ENCODE data around the gene SNX20.

The SNX20 gene

DNA sequence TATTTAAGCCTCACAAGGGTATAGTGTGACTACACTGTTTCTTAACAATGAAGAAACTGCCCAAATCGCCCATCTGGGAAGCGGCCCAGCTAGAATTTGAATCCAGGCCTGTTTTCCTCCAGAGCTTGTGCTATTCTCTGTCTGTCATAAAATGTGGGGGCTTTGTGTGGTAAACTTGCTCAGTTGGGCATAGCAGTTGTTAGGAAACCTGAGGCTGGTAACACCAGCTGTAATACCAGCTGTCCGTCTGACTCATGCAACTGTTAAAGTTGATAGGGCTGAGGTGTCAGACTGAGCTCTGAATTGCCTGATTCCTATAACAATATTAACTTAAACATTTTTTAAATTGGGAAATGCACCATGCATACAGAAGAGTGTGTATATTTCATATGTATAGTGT lies 21.6 kb upstream of the SNX20 start:
- DNase-seq: no peak

DNA sequence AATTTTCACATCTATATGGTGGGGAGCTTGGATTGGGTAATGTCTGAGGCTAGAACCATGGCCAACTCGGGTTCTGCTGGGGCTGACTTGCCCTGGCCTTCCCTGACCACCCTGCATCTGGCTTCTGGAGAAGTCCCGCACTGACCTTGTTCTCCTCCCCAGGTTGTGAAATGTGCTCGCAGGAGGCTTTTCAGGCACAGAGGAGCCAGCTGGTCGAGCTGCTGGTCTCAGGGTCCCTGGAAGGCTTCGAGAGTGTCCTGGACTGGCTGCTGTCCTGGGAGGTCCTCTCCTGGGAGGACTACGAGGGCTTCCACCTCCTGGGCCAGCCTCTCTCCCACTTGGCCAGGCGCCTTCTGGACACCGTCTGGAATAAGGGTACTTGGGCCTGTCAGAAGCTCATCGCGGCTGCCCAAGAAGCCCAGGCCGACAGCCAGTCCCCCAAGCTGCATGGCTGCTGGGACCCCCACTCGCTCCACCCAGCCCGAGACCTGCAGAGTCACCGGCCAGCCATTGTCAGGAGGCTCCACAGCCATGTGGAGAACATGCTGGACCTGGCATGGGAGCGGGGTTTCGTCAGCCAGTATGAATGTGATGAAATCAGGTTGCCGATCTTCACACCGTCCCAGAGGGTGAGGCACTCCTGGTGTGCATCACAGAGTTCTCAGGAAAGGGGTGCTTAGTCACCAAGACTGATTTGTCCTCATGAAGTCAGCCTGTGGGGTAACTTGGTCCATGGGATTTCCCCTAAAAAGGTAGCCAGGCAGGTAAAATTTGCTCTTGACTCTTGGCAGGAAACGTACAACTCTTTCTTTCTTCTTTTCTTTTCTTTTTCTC lies 18.4 kb upstream of the SNX20 start:
- DNase-seq: no peak

DNA sequence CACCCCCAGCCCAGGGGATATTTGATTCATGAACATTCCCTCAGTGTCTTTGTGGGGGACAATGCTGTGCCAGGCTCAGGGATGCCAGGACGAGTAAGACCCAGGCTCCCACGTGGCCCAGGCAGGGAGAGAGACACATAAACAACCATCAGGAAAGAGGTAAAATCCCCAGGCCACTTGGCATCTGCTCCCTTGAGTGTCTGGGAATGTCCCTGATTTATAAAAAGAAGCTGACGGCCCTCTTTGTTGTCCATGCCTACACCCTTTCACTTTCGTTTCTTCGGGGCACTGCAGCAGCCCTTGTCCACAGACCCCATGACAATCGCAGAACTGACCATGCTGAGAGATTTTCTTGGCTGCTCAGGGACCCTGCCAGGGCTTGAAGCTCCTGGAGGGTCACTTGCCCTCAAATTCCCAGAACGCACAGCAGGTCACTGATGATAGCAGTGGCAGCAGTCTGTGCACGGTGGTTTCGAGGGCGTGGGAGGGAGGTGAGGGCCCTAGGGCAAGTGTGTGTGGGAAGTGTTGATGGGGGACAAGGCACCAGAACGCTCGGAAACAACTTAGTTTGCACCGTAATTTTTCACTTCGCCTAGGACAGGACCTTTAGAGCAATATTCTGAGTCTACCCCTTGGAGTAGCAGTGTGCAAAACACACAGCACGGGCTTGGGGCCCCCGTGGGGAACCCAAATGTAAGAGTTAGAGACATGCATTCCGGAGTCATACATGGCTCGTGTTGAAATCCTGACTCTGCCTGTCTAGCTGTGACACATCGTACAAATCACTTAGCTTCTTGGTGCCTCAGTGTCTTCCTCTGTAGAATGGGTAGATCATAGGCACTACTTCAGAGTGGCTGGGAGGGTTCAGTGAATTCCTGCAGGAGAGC lies 17.0 kb upstream of the SNX20 start:
- peak; percentile 52 for DNase-seq

DNA sequence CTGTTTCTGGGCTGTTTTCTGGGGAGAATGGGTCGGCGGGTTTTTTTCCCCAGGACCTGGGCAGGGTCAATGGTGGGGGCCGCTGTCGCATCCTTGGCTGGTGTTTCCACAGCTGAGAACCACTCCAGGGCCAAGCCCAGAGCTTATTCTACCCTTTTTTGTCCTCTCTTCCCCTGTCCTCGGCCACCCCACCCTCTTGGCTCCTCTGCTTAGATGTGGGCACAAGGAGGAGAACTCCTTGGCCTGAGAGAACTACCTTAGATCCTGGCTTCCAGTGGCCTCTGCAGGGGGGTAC lies 16.3 kb upstream of the SNX20 start:
- DNase-seq: no peak

DNA sequence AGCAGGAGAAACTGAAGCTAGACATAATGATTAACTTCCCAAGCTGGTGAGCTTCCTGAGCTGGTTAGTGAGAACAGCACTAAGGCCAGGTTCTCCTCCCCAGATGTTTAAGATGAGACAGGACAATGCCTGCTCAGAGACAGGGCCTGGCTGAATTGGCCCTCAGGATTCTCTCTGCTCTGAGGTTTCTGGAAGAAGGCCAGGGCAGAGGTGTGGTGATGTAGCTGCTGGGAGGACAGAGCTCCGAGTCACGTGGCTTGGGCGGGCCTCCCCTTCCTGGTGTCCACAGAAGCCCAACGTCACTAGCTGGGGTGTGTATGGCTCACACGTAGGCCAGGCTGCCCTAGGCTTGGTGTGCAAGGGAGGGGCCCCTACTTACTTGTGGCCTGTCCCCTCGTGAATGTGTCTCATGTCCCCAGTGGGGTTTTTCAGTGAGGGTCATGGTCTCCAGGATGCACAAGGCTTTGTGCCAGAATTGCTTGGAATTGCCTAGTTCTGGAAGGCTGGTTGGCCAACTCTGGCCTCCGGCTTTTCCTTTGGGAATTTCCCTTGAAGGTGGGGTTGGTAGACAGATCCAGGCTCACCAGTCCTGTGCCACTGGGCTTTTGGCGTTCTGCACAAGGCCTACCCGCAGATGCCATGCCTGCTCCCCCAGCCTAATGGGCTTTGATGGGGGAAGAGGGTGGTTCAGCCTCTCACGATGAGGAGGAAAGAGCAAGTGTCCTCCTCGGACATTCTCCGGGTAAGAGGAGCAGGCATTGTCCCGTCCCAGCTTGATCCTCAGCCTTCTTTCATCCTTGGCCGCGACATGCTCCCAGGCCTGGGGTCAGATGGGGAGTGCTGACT lies 15.7 kb upstream of the SNX20 start:
- DNase-seq: peak; percentile 75

DNA sequence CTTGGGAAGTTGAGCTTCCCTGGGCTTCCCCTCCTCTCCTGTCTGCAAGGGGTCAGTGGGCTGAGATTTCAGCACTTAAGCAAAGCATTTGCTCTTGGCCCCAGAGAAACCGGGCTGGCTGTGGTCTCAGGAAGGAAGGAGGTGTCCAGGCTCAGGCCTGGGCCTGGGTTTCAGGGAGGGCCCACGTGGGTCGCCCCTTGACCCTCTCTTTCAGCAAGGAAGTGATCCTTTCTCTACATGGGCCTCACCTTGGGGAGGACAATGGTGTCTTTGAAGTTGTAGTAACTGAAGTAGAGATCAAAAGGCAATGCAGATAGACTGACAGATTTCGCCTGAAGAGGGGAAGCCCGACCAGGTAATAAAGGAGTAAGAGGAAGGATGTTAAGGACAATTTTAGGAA lies 15.0 kb upstream of the SNX20 start:
- no peak for DNase-seq

DNA sequence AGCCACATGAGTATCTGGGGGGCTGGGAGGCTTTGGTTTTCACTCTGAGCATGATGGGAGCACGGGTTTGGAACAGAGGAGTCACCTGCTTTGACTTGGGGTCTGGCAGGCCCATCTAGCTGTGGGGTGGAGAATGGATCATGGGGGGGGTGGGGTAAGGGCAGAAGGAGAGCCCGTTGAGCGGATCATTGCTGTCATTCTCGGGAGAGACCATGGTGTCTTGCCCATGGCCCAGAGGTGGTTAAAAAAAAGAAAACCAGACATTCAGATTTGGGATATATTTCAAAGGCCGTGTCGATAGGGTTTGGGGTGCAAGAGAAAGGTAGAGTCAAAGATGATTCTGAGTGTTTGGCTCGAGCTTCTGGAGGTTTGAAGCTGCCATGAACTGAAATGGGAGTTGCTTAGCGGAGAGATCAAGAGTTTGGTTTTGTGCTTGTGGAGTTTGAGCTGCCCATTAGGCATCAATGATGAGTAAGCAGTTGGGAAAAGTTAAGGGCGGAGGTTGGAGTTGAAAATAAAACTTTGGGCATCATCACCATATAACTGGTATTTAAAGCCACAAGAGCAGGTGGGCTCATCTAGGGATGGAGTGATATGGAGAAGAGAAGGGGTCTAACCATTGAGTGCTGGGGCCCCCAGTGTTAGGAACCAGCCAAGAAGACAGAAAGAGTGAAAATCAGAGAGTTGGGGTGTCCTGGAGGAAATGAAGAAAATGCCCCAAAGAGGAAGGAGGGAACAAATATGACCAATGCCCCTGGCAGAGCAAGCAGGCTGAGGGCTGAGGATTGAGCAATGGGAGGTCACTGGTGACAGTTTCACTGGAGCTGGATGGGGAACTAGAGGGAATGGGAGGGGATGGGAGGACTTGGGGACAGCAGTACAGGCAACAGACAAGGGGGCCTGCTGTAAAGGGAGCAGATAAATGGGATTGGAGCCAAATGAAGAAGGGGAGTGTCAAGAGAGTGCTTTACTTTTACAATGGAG lies 14.2 kb upstream of the SNX20 start:
- no peak for DNase-seq

DNA sequence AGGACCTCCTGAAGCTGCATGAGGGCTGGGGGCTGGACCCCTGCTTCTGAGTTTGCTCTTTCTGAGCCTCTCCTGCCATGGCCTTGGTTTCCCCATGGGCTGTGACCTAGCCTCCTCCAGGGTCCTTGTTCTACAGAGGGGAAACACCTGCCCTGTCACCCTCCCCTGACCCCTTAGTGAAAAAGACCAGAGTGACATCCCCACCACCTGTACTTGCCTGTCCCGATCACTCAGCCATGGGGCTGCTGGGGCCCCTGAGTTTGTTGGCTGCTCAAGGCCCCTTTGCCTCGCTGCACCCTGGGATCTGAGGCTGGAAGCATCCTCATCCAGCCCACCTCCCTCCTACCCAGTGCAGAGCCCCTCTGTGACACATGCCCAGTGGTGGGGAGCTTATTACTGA lies 13.1 kb upstream of the SNX20 start:
- DNase-seq: no peak

DNA sequence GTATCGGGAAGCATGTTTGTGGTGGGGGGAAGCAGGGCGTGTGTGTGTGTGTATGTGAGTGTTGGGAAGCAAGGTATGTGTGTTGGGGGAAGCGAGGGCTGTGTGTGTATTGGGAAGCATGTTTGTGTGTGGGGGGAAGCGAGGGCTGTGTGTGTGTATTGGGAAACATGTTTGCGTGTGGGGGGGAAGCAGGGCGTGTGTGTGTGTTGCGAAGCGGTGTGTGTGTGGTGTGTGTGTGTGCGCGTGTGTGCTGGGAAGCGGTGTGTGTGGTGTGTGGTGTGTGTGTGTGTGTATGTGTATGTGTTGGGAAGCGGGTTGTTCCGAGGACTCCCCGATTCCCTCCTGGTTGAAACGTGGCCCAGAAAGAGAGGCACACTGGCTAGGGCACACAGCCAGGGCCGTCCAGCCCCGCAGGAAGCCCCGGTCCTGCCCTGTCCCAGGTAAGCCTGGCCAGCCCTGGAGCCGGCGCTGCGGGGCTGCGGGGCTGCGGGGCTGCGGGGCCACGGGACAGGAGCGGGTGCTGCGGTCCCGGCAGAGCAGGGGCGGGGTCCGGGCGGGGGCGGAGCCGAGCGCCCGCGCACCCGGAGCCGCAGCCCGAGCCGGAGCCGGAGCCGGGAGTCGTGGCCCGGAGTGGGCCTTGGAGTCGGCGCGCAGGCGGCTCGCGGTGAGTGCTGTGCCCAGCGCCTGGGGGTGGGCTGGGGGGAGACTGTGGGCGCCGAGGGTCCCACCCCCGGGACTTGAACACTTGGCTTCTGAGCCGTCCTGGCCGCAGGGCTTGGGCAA lies 12.1 kb upstream of the SNX20 start, which contains the start of gene NOD2:
NOD2 (plus strand) TSS at position 608 of the 783 bp plus-strand sequence. CDS start 5,890 bp downstream, outside the sequence.
- no peak for DNase-seq

DNA sequence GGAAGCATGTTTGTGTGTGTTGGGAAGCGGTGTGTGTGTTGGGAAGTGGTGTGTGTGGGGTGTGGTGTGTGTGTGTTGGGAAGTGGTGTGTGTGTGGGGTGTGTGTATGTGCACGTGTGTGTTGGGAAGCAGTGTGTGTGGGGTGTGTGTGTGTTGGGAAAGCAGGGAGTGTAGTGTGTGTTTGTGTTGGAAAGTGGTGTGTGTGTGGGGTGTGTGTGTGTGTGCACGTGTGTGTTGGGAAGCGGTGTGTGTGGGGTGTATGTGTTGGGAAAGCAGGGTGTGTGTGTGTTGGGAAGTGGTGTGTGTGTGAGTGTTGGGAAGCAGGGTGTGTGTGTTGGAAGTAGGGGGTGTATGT lies 11.5 kb upstream of the SNX20 start:
- no peak for DNase-seq

DNA sequence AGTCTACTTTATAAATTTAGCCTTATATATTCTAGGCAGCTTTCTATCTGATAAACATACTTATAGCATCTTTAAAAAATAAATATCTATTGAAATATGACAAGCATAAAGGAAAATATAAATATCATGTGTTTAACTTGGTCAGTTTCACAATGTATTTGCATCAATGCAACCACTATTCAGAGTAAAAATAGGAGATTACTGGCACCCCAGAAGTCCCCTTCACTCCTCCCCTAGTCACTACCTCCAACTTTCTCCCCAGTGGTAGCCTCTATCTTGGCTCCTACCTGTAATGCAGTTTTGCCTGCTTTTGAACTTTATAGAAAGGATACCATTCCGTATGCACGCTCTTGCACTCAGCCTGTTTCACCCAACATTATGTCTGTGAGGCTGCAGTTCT lies 9.1 kb upstream of the SNX20 start:
- no peak for DNase-seq

DNA sequence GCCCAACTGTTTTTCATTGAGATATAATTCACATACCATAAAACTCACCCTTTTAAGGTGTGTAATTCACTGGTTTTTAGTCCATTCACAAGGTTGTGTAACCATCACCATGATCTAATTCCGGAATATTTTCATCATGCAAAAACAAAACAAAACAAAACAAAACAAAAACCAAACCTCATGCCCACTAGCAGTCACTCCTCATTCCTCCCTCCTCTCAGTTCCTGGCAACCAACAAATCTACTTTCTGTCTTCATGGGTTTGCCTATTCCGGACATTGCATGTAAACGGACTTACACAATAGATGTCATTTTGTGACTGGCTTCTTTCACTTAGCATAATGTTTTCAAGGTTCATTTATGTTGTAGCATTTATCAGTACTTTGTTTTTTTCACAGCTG lies 7.8 kb upstream of the SNX20 start:
- DNase-seq: no peak

DNA sequence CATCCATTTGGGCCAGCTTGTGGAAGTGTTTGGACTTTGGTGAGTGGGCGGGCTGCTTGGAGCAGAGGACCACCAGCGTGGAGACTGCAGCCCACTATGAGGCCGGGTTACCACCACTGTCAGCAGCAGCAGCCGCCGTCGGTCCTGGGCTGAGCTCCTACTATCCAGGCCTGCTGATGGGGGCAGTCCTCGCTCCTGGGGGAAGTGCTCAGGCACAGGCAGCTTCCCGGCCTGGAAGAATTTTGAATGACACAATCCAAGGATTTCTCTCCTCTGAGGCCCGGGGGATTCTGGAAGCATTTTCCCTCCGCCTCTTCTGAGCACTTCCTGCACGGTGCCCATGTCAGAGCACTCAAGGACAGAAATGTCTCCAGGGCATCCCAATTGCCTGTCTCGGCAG lies 7.0 kb upstream of the SNX20 start:
- no peak for DNase-seq

DNA sequence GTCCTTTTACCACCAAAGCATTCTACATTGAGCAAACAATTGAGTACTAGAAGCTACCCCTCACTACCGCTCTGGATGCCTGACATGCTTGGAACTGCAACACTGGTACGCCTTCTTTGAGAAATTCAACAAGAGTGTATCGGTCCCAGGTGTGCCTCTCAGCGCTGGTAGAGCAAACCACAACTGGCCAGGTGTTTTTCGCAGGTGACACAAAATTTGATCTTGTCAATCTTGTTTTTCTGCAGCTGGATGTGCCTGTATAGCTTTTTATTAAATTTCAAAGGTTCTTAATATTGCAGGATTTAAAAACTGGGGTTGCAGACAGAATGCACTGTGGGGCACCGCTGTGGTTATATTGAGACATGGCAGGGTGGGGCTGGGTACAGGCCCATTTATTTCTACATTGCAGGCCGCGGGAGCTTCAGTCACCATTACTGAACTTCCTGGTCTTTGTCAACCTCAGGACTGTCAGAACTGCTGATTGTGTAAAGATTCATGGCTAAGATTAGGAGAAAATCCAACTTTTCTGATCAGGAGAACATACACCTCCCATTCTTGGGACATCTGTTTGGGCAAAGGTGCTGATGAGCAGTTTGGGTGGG lies 4.5 kb upstream of the SNX20 start:
- DNase-seq: no peak

DNA sequence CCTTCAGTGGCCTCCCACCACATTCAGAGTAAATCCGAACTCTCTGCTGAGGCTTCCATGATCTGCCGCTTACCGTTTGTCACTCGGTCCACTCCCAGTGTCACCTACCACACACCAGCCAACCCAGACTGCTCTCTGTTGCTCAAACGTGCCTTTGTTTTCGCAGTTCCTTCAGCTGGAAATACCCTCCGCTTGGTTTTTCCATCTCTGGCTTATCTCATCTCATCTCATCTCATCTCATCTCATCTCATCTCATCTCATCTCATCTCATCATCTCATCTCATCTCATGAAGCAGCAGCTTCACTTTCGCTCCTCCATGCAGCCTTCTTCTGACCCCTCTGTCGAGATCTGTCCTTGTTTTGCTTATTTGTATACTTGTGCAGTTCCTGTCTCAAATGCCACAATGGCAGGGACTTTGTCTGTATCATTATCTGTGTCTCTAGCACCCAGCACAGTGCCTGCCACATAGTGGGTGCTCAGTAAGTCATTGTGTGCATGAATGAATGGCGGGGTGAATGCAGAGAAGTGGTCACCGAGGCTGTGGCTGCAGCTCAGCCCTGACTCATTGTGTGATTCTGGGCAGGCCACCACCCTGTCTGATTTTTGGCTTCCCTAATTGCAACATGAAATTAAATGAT lies 3.8 kb upstream of the SNX20 start:
- DNase-seq: no peak

DNA sequence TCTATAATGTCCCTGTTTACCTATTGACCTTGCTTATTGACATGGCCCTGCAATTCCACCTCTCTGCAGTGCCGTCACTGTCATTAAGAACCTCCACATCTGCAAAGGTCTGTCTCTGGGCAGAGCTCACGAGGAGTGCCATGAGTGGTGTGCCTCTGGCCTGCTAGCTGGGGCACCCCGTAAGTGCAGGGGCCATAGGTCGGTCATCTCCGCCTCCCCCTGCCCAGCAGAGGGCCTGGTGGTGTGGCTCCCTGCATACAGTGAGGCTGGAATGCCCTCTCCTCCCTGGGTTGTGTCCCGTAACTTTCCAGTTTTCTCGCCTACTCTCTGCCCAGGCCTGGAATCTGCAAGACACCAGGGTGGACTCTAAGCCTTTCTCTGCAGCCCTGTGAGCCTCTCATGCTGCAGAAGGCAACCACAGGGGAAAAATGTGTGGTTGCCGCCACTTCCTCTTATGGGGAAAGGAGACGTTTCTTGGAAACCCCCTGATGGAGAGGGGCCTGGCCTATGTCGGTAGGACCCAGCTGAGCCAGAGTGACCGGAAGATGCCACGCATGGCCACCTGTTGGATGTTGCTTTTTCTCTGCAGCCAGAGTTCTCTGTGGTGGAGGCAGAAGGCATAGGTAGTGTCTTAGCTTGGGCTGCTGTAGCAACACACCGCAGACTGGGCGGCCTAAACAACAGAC lies 2.7 kb upstream of the SNX20 start:
- no peak for DNase-seq

DNA sequence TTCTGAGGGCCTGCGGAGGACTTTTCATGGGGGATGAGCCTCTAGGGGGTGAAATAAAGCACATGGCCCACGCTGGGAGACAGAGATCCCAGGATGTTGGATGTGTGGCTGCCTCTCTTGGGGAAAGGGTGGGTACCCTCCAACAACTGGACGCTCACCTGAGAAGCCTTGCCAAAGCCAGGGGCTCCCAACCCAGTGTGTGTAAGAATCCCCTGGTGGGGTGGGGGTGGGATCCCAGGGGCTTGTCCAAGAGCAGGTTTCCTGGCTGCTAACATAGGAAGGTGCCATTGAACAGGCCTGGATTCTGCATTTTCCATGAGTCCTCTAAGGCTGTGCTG lies 587 bp downstream of the SNX20 start:
- DNase-seq: no peak

DNA sequence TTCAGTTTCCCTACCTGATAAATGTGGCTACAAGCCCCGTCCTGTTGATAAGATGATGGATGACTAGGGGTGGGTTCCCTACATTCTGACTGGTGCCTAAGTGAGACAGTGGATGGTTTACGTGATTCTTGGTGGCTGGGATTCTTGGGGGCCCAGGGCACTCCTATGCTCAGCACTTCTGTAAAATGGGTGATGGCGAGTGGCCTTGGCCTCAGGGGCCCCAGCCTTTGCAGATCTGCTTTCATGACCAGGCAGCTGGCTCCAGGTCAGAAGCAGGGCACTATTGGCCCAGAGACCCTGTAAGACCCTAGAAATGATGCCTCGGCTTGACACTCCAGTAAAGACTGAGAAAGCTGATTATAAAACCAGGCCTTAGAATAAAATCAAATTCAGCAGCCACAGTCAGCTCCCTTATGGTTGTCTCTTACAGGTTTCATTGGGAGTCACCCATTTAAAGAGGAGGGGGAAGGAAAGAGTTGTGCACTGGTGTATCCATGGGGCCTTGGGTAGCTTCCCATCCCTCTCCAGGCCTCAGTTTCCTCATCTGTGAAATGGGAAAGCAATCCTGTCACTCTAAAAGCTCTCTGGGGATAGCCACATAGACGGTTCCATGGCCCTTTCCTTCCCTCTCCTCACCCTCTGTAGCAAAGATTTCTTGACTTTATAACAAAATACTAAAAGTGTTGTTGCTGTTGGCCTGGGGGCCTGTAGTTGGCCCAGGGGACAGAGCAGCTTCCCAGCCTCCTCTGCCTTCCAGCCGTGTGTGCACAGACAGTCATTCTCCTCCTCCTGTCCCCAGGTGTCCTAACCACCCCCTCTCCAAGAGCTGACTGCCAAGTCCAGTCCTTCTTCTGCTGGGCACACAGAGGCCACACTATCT lies 1.2 kb downstream of the SNX20 start:
- no peak for DNase-seq

DNA sequence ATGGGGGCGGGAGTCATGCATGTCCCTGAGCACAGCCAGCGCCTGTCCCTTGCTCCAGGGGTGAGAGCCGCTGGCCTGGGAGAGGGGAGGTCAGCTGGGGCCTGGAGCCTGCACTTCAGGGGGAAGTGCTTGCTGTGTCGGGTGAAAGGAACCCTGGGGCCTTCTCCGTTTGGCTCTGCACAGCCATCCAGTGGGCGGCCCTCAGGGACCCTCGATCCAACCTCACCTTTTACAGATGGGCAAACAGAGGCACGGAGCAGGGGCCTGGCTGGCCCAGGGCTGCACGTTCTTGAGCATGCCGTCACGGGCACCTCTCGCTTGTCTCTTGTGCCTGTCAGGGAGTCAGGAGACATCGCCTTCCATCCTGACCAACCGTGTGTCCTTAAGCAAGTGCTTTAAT lies 1.8 kb downstream of the SNX20 start:
- no peak for DNase-seq

Data from EL (cell line).